Mesendoderm (in vitro differentiated cells): ENCODE measurements around the gene RPL35.

Source experiments
- DNase-seq: peaks from one replicate; pipeline ENCODE4 v3.0.0; 2013
- H2AK5ac ChIP-seq: 2 replicates; pipeline ENCODE4 v1.6.1; 2013; ENCODE audit warnings: low read length, inconsistent platforms
- H2BK120ac ChIP-seq: 2 replicates; pipeline ENCODE4 v1.6.1; 2013; ENCODE audit warnings: low read depth, mild to moderate bottlenecking, low read length, moderate library complexity, mixed read lengths
- H2BK15ac ChIP-seq: replicated peaks from 2 replicates; pipeline ENCODE4 v1.6.1; 2013; ENCODE audit warnings: low read depth, mild to moderate bottlenecking, moderate library complexity
- H2BK5ac ChIP-seq: 2 replicates; pipeline ENCODE4 v1.6.1; 2013; ENCODE audit warnings: low read length, inconsistent platforms
- H3K18ac ChIP-seq: 2 replicates; pipeline ENCODE4 v1.6.1; 2013; ENCODE audit warnings: mild to moderate bottlenecking, low read length, mixed read lengths
- H3K23ac ChIP-seq: one replicate; pipeline ENCODE4 v1.6.1; 2013; ENCODE audit warnings: low read length
- H3K27ac ChIP-seq: 2 replicates; pipeline ENCODE4 v1.5.1; 2013; ENCODE audit warnings: low read depth, mild to moderate bottlenecking, inconsistent platforms, low read length, moderate library complexity
- H3K27me3 ChIP-seq: 2 replicates; pipeline ENCODE4 v1.6.1; 2013; ENCODE audit warnings: low read length, control low read depth, mild to moderate bottlenecking, inconsistent platforms; ENCODE audit not compliant: insufficient read depth, poor library complexity
- H3K36me3 ChIP-seq: 2 replicates; pipeline ENCODE4 v1.6.1; 2013; ENCODE audit warnings: low read length, inconsistent platforms; ENCODE audit not compliant: control insufficient read depth, insufficient read depth
- H3K4ac ChIP-seq: one replicate; pipeline ENCODE4 v1.6.1; 2013; ENCODE audit warnings: low read depth, mild to moderate bottlenecking, low read length, moderate library complexity
- H3K4me1 ChIP-seq: 2 replicates; pipeline ENCODE4 v1.6.1; 2013; ENCODE audit warnings: low read depth, low read length, inconsistent platforms; ENCODE audit not compliant: control insufficient read depth
- H3K4me2 ChIP-seq: 2 replicates; pipeline ENCODE4 v1.6.1; 2013; ENCODE audit warnings: low read length
- H3K4me3 ChIP-seq: 2 replicates; pipeline ENCODE4 v1.5.1; 2013; ENCODE audit warnings: mild to moderate bottlenecking, low read length
- H3K56ac ChIP-seq: one replicate; pipeline ENCODE4 v1.6.1; 2013; ENCODE audit warnings: low read length
- H3K79me1 ChIP-seq: 2 replicates; pipeline ENCODE4 v1.6.1; 2013; ENCODE audit warnings: low read length, inconsistent platforms
- H3K79me2 ChIP-seq: 2 replicates; pipeline ENCODE4 v1.6.1; 2013; ENCODE audit warnings: mild to moderate bottlenecking, low read length; ENCODE audit not compliant: control insufficient read depth, insufficient read depth
- H3K9ac ChIP-seq: 2 replicates; pipeline ENCODE4 v1.6.1; 2013; ENCODE audit warnings: low read length, inconsistent platforms
- H4K5ac ChIP-seq: one replicate; pipeline ENCODE4 v1.6.1; 2013; ENCODE audit warnings: low read length
- H4K8ac ChIP-seq: one replicate; pipeline ENCODE4 v1.6.1; 2013; ENCODE audit warnings: low read depth, mild to moderate bottlenecking, control low read depth, low read length, moderate library complexity
- WGBS: extraction: QIAGEN DNeasy Blood & Tissue Kit; methylation state at CpG from one replicate; pipeline ENCODE4 v1.1.7; 2013; ENCODE audit warnings: low lambda C conversion rate, missing lambda C conversion rate; ENCODE audit not compliant: insufficient coverage; ENCODE audit errors: extremely low coverage; 5-methylcytosine and 5-hydroxymethylcytosine counted together

Gene RPL35

DNA sequence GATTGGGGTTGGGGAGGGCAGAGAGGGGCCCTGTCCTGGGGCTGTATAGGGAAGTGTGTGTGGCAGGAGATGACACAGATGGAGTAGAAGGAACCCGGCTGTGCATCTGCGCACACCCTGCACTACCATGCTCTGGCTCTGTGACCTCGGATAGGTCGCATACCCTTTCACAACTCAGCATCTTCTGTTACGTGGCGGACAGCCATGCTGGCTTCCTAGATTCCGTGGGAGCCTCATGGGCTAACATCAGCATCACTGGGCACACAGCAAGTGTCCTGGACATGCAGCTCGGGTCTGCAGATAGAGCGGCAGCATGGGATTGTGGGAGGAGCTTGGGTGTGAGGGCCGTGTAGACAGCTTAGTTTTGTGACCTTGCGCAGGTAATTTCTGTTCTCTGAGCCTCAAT is 9.4 kb upstream of the RPL35 start:
- peaks cover 6% of the 10 kb centered on the region for H3K4me1 ChIP-seq
- H3K79me2 ChIP-seq, result peaks cover 65% of the 10 kb centered on the region

DNA sequence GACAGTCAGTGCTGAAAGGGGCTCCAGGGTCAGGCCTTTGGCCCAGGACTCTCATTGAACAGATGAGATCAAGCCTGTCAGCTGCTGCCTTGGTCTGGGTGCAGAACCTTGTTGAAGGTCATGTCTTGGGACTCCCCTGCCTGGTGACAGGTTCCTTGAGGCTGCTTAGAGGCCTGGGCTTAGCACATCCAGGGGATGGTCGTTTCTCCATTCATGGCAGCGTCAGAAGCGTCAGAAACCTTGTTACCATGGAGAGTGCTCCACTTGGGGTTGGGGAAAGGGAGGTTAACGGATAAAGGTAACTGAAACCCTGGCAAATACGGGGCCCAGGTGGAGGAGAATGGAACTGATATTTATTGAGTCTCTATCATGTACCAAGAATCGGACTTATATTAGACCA is 9.0 kb upstream of the RPL35 start:
- DNase-seq, result no peak
- H3K79me2 ChIP-seq, result peaks cover 64% of the 10 kb centered on the region
- H3K27me3 ChIP-seq, result no peaks in the 10 kb centered on the region
- no peak overlapping the region for H3K4me3 ChIP-seq
- no peak overlapping the region for H4K8ac ChIP-seq
- H3K79me1 ChIP-seq, result peaks cover 21% of the 10 kb centered on the region
- no peak overlapping the region for H2BK15ac ChIP-seq
- peaks cover 13% of the 10 kb centered on the region for H3K36me3 ChIP-seq
- H4K5ac ChIP-seq, result no peak overlapping the region
- H2BK5ac ChIP-seq, result no peak overlapping the region
- H2BK120ac ChIP-seq, result no peak overlapping the region
- H3K56ac ChIP-seq, result peak overlapping the region; percentile 99
- no peak overlapping the region for H3K4ac ChIP-seq
- WGBS, result no CpG with 5 or more reads among the region's 6 CpGs
- H3K27ac ChIP-seq, result no peak overlapping the region
- H3K18ac ChIP-seq, result no peak overlapping the region
- peaks cover 6% of the 10 kb centered on the region for H3K4me1 ChIP-seq
- no peak overlapping the region for H3K23ac ChIP-seq
- H2AK5ac ChIP-seq, result no peak overlapping the region
- peak overlapping the region; percentile 98 for H3K4me2 ChIP-seq
- H3K9ac ChIP-seq, result peak overlapping the region; percentile 98

More for the DNA sequence above, 9.4 kb upstream of the RPL35 start:
- no peak overlapping the region for H2BK15ac ChIP-seq
- DNase-seq, result no peak
- H3K4me3 ChIP-seq, result no peak overlapping the region
- H3K27me3 ChIP-seq, result no peaks in the 10 kb centered on the region
- H4K5ac ChIP-seq, result no peak overlapping the region
- H3K27ac ChIP-seq, result no peak overlapping the region
- H2BK120ac ChIP-seq, result no peak overlapping the region
- no peak overlapping the region for H3K9ac ChIP-seq
- WGBS, result no CpG with 5 or more reads among the region's 11 CpGs
- peaks cover 13% of the 10 kb centered on the region for H3K36me3 ChIP-seq
- H3K79me1 ChIP-seq, result peaks cover 21% of the 10 kb centered on the region
- H3K4ac ChIP-seq, result no peak overlapping the region
- no peak overlapping the region for H4K8ac ChIP-seq
- H2AK5ac ChIP-seq, result no peak overlapping the region
- peak overlapping the region; percentile 46 for H3K56ac ChIP-seq
- no peak overlapping the region for H3K4me2 ChIP-seq
- H3K18ac ChIP-seq, result no peak overlapping the region
- no peak overlapping the region for H3K23ac ChIP-seq
- no peak overlapping the region for H2BK5ac ChIP-seq

DNA sequence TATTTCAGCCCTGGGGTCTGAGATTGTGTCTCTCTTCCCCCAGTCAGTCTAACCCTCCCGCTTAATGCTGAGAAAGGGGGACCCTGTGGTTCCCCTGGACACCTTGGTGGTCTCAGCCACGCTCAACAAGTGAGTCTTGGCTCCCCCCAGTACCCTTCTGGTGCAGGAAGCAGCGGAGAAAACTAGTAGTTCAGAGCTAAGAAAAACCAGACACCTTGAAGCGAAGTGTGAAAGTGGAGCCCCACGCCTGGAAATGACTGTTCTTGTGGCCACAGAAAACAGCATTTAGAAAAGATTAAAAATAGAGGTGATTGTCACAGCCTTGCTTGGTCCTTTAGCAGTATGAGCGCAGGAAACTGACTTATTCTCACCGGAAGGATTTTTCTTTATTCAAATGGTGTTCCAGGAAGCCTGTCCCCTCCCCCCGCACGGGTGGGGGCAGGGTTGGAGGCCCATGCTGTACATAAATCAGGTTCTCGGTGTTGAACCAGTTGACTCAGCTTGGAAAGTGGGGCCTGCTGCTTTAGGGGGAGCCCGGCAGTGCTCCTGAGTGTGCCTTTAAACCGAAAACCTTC is 8.3 kb upstream of the RPL35 start:
- peak overlapping the region; percentile 68 for H3K27ac ChIP-seq
- H3K56ac ChIP-seq, result peak overlapping the region; percentile 99
- H3K79me1 ChIP-seq, result peaks cover 19% of the 10 kb centered on the region
- peaks cover 62% of the 10 kb centered on the region for H3K79me2 ChIP-seq
- H3K23ac ChIP-seq, result peak overlapping the region; percentile 92
- H2BK5ac ChIP-seq, result no peak overlapping the region
- peak overlapping the region; percentile 98 for H3K9ac ChIP-seq
- H3K4me2 ChIP-seq, result peak overlapping the region; percentile 98
- no peak overlapping the region for H4K8ac ChIP-seq
- H3K4me1 ChIP-seq, result peaks cover 6% of the 10 kb centered on the region
- no peak overlapping the region for H2AK5ac ChIP-seq
- no peak for DNase-seq
- H3K36me3 ChIP-seq, result peaks cover 8% of the 10 kb centered on the region
- H2BK120ac ChIP-seq, result no peak overlapping the region
- H3K4me3 ChIP-seq, result peak overlapping the region; percentile 93
- H3K18ac ChIP-seq, result peak overlapping the region; percentile 70
- no peak overlapping the region for H2BK15ac ChIP-seq
- no CpG with 5 or more reads among the region's 12 CpGs for WGBS
- H3K27me3 ChIP-seq, result no peaks in the 10 kb centered on the region
- peak overlapping the region; percentile 60 for H3K4ac ChIP-seq
- H4K5ac ChIP-seq, result no peak overlapping the region

DNA sequence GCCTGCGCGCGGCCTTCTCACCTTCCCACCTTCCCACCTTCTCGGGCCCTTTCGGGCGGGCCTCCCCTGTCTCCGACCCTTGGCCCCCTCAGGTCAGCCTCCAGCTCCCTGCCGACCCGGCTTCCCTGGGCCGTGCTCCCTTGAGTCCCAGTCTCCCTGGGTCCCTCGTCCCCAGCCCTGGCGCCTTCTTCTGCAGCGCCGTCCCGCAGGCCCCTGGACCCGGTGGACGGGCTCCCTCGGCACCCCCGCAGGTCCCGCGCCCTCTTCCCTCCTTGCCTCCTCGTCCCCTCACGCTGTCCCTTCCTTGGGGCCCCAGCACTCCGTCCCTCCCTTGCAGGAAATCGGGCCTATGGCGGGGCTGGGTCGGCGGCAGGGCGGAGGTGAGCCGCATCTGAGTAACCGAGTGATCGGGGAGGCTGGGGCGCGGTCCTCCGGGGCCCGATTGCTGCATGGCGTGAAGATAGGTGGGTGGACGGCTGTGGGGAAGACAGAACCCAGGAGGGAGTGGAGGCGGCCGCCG is 7.8 kb upstream of the RPL35 start:
- Histone ChIP-seq H2BK5ac (peak overlapping the region; percentile 61), H3K27ac (peak overlapping the region; percentile 68)
- DNase-seq, result no peak

DNA sequence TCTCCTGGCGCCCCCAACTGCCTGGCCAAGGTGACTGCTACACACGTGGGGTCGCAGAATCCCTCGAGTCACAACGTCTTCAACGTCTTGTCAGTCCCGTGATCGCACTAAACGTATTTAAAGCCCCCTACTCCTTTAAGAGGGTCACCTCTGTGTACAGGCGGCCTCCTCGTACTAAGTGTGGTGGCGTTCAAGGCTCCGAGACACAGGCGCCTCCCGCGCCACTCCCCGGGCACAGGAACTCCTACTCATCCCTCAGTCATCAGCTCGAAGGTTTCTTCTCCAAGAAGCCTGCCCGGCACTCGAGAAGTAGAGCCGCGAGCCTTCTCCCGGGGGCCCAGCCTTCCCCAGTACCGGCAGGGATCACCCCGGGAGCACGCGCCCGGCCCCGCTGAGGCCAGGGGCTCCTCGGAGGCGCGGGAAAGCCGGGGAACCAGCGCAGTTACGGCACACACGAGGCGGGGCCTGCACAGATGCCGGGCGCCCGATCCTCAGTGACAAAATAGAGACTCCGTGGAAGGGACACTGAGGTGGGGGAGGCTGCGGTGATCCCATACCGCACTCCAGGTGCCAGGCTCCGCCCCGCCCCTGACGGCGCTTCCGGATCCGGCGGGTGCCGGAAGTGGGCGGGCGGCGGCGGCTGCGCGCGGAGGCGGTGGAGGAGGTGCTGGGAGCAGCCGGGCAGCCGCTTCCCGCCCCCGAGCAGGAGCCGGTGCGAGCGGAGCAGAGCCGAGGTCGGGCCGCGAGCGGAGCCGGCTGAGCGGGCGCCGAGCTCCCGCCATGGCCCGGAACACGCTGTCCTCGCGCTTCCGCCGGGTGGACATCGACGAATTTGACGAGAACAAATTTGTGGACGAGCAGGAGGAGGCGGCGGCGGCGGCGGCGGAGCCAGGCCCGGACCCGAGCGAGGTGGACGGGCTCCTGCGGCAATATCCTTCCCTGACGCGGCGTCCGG is 7.0 kb upstream of the RPL35 start:
- Histone ChIP-seq H3K27me3 (no peaks in the 10 kb centered on the region), H3K4me2 (peak overlapping the region; percentile 98), H3K4ac (peak overlapping the region; percentile 5), H2AK5ac (no peak overlapping the region), H3K36me3 (peaks cover 5% of the 10 kb centered on the region), H3K4me3 (peak overlapping the region; percentile 93), H3K23ac (peak overlapping the region; percentile 92), H4K8ac (no peak overlapping the region), H3K9ac (peak overlapping the region; percentile 98), H3K4me1 (peaks cover 6% of the 10 kb centered on the region), H2BK120ac (no peak overlapping the region), H3K18ac (peak overlapping the region; percentile 70), H3K56ac (peak overlapping the region; percentile 99), H2BK15ac (no peak overlapping the region), H3K79me1 (peaks cover 15% of the 10 kb centered on the region), H2BK5ac (no peak overlapping the region), H3K27ac (peak overlapping the region; percentile 90), H3K79me2 (peaks cover 54% of the 10 kb centered on the region), H4K5ac (no peak overlapping the region)
- DNase-seq, result peak; percentile 90
- no CpG with 5 or more reads among the region's 101 CpGs for WGBS

More for the DNA sequence above, 7.8 kb upstream of the RPL35 start:
- peak overlapping the region; percentile 60 for H3K4ac ChIP-seq
- H3K79me2 ChIP-seq, result peaks cover 59% of the 10 kb centered on the region
- no peaks in the 10 kb centered on the region for H3K27me3 ChIP-seq
- H2AK5ac ChIP-seq, result peak overlapping the region; percentile 12
- H3K4me3 ChIP-seq, result peak overlapping the region; percentile 93
- peaks cover 5% of the 10 kb centered on the region for H3K36me3 ChIP-seq
- H4K8ac ChIP-seq, result no peak overlapping the region
- peaks cover 6% of the 10 kb centered on the region for H3K4me1 ChIP-seq
- peak overlapping the region; percentile 92 for H3K23ac ChIP-seq
- no peak overlapping the region for H4K5ac ChIP-seq
- no peak overlapping the region for H2BK120ac ChIP-seq
- H3K56ac ChIP-seq, result peak overlapping the region; percentile 99
- H3K4me2 ChIP-seq, result peak overlapping the region; percentile 98
- peak overlapping the region; percentile 98 for H3K9ac ChIP-seq
- no peak overlapping the region for H2BK15ac ChIP-seq
- peak overlapping the region; percentile 70 for H3K18ac ChIP-seq
- WGBS, result no CpG with 5 or more reads among the region's 41 CpGs
- H3K79me1 ChIP-seq, result peaks cover 16% of the 10 kb centered on the region
